HG03432 (cell line): ENCODE measurements around the gene BPIFB2.

Experiments used
- ATAC-seq: cut with Tn5 transposase; IDR thresholded peaks from one replicate; pipeline ENCODE4 v1.9.1; 2021; ENCODE audit warnings: mild to moderate bottlenecking, moderate library complexity; ENCODE audit not compliant: unreplicated experiment

The BPIFB2 gene

GRCh38 chr20:33065785-33066184 is 58.3 kb downstream of the BPIFB2 start:
- no peak for ATAC-seq

- ATAC-seq, result no peak
These were observed 60.3 kb downstream of the BPIFB2 start for GRCh38 chr20:33067806-33068205.

- no peak for ATAC-seq
These were observed 60.9 kb downstream of the BPIFB2 start for GRCh38 chr20:33068251-33068939.

- ATAC-seq, result no peak
These were observed 62.2 kb downstream of the BPIFB2 start for GRCh38 chr20:33069673-33070072.

GRCh38 chr20:33070111-33071053 is 62.9 kb downstream of the BPIFB2 start:
- no peak for ATAC-seq

- no peak for ATAC-seq
These were observed 63.7 kb downstream of the BPIFB2 start for GRCh38 chr20:33071198-33071597.

- ATAC-seq, result no peak
These were observed 64.9 kb downstream of the BPIFB2 start for GRCh38 chr20:33072362-33072761.

- no peak for ATAC-seq
These were observed 65.3 kb downstream of the BPIFB2 start for GRCh38 chr20:33072813-33073212.
